GM21786 (cell line): ENCODE data around the gene BCLAF1.
"Not testable (repeated sequence)": the region's sequence is repeated elsewhere in the genome, so short reads cannot be mapped to it uniquely, and the experiment has no call there.

Experiments used
- ATAC-seq: cut with Tn5 transposase; IDR thresholded peaks from one replicate; pipeline ENCODE4 v1.9.1; 2021; ENCODE audit not compliant: unreplicated experiment

The BCLAF1 gene

DNA sequence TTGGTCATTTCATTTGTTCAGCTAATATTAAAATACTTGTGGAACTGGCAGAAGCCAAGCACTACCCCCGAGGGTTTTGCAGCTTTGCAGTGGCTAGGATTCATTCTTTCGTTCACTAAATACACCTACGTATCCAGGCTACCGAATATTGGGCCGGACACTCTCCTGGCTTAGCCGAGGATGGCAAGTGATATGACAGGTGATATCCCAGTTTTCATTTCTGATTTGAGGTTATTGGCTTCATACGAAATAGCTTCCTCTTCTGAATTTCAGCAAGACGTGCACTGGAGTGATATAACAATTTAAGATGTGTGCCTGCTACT lies 39.0 kb downstream of the BCLAF1 start:
- ATAC-seq = peak; percentile 4

GRCh38 chr6:136249811-136250685 lies 39.6 kb downstream of the BCLAF1 start, which contains the start of gene MTFR2:
Gene MTFR2, minus strand, starts transcription at chr6:136250311. Its CDS starts 1,212 bp downstream, at chr6:136249099.
- peak; percentile 98 for ATAC-seq

DNA sequence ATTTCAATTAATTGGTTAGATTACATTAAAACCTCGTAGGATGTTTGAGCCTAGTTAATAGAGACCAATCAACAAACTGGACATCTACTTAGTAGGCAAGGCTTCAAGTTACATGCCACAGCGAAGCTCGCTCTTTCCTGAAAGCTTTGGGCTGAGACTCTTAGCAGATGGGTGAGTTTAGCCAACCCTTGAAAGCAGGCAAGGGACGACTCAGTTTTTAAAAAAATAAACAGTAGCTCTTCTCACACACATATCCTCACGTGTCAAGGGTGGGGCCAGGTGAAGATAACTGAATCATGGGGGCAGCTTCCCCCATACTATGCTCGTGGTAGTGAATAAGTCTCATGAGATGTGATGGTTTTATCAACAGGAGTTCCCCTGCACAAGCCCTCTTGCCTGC lies 40.3 kb downstream of the BCLAF1 start:
- no peak for ATAC-seq

GRCh38 chr6:136244061-136244616 lies 45.5 kb downstream of the BCLAF1 start:
- no peak for ATAC-seq

- ATAC-seq = no peak
Measured at GRCh38 chr6:136236466-136237293, 53.0 kb downstream of the BCLAF1 start.

DNA sequence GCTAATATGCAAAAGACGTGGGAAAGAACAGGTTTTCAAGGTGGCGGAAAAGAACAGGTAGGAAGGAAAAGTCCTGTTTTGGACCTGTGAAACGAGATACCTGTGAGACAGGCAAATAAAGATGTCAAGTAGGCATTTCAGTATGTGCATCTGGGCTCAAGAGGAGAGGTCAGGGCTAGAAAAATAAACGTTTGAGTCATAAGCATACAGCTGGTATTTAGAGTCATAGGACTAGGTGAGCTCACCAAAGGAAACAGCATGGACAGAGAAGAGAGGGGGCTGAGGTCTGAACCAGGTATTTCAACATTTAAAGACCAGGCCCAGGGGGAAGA lies 54.4 kb downstream of the BCLAF1 start:
- no peak for ATAC-seq

- no peak for ATAC-seq
Measured at GRCh38 chr6:136232701-136233100, 56.9 kb downstream of the BCLAF1 start.

- ATAC-seq = no peak
Measured at GRCh38 chr6:136230219-136230853, 59.3 kb downstream of the BCLAF1 start.

DNA sequence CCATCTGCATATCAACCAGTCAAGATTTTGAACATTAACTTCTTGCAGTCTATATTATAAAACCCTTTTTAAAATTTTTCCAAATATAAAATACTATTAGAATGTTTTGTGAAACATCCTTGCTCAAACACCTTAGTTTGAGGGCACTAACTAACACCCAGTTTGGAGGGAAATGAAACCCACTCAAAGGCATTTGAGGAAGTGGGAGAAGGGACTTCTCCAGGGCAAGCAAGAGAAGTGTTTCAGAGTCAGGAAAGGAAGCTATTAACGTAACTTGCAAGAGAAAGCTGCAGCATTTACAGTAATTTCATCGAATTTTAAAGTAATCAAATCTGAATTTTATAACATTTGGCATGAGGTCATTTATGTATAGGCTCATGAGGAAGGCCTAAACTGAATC lies 60.8 kb downstream of the BCLAF1 start:
- no peak for ATAC-seq

DNA sequence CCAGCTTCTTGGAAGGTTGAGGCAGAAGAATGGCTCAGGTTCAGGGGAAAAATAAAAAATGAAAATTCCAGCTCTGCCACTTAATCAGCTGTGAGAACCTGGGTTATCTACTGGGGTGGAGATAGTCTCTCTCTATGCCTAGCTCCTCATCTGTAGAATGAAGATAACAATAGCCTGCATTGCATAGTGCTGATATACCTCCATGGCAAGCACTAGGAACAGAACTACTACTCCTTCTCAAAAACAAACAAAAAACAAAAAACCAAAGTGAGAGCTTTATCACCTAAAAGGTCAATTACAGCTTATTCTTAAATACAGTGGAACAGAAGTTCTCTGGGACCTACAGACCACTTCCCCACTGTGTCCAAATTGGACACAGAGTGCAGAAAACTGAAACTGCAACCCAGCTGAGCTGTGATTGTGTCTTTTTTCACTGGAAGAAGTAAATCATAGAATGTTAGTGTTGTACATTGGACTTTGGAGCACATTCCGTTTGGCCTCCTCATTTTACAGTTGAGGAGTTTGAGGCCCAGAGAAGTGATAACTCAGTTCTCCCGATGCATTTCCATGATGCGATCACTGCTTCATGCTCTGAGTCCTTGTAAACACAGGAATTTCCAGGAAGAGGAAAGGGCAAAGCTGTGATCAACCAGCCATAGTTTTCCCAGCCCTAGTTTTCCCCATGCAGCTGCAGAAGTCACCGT lies 62.8 kb downstream of the BCLAF1 start:
- no peak for ATAC-seq

DNA sequence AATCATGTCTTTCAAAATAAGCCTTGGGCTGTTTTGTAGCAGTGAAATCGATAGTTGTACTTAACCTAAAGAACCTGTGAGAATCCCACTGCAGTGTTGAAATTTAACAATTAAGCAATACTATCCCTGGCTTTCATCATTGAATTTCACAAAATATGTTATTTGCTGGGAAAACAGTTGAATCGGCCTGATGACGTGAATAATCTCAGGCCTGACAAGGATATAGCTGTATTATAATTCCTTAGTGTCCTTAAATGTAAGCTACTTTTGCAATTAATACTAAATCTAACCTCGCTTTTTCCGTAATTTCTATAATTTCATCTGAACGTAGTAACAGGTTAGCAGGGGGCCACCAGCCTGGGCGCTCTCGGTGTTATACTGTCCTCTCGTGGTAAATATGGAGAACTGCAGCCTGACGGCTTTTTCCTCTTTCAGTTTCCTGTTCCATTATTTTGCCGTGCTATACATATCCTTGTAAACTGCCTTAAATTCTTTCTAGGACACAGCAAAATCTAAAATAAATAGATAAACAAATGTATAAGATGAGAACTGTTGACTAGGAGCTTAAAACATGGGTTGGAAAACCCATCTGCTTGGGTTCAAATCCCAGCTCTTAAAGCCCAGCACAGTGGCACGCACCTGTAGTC lies 63.5 kb downstream of the BCLAF1 start:
- ATAC-seq = no peak

- ATAC-seq = no peak
Measured at GRCh38 chr6:136225496-136225895, 64.2 kb downstream of the BCLAF1 start.

GRCh38 chr6:136224974-136225373 lies 64.7 kb downstream of the BCLAF1 start:
- ATAC-seq = not testable (repeated sequence)

GRCh38 chr6:136216503-136217401 lies 72.9 kb downstream of the BCLAF1 start:
- no peak for ATAC-seq

GRCh38 chr6:136213853-136214252 lies 75.8 kb downstream of the BCLAF1 start:
- no peak for ATAC-seq

DNA sequence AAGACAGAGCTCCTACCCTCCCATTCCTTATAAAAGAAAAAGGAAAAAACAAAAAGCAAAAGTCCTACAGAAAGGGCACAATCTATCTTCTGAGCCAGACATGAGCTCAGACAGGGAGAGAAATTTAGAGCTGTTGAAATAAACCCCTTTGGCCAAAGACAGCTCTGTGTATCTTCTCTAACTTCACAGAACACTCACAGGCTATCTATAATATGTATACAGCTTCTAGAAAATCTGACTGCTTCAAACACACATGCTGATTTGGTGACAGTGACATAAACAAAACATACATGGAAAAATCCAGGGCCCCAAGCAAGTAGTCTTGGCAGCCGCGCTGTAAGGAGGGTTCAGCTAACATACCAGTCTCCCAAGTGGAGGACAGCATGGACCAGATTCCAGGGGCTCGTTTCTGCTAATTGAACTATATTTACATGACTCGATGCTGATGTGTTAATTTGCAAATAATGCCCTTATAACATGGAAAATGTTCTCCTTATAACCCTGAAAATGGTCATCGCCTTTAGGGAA lies 76.6 kb downstream of the BCLAF1 start:
- ATAC-seq = no peak

- no peak for ATAC-seq
Measured at GRCh38 chr6:136212608-136213007, 77.0 kb downstream of the BCLAF1 start.

- no peak for ATAC-seq
Measured at GRCh38 chr6:136210398-136211165, 79.1 kb downstream of the BCLAF1 start.
